HG02870 (cell line): ENCODE data around the gene BABAM2.

ENCODE experiments used
- ATAC-seq: cut with Tn5 transposase; IDR thresholded peaks from one replicate; pipeline ENCODE4 v1.9.1; 2021; ENCODE audit warnings: mild to moderate bottlenecking, moderate library complexity; ENCODE audit not compliant: unreplicated experiment

Gene BABAM2

GRCh38 chr2:28055325-28055970 lies 164.9 kb downstream of the BABAM2 start:
- no peak for ATAC-seq

DNA sequence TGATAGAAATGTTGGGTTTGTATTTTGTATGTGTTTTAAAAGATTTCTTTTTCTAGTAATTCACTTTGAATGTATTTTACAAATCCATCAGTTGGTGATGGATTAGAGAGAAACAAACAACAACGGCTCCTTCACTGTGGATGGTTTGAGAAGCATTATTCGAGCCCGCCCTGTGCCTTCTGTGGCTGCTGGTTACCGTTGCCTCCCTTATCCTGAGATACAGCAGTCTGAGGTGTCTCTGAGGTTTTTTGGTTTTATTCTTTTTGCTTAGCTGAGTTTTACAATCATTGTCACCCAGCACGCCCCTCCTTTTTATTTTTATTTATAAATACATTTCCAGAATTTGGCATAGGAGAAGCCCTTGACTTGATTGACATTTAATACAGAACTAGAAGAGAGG lies 168.3 kb downstream of the BABAM2 start:
- no peak for ATAC-seq

GRCh38 chr2:28062867-28063266 lies 172.3 kb downstream of the BABAM2 start:
- ATAC-seq, result no peak

DNA sequence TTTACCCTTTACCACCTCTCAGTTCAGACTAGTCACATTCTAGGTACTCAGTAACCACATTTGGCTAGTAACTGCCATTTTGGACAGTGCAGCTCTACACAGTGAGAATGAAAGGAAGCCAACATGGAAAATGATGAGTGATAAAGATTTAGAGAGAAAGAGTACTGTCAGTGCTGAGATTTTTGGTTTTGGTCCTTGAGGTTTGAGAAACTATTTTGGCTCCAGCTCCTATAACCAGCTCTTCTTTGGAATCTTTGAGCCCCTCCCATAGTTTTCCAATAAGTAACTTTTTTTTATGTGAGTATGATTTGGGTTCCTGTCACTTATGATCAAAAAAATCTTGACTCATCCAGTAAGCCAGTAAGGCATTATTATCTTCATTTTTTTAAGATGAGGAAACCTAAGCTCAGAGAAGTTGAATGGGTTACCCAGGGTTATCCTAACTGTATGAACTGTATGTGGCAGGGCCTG lies 173.0 kb downstream of the BABAM2 start:
- no peak for ATAC-seq

DNA sequence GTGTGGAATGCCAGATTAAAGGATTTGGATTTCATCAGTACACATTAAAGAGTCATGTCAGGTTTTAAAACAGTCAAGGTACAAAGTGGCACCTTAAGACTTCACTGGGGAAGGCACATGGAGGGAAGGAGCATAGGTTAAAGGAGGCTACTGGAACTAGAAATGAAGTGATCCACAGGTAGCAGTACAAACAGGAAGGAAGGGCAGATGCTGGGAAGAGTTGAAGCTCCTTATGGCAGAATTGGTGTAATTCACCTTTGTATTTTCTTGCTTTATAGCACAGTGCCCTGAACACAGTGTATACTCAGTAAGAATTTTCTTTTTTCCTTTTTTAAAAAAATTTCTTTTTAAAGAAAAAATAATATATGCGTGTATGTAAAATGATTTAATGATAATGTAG lies 177.1 kb downstream of the BABAM2 start:
- no peak for ATAC-seq

DNA sequence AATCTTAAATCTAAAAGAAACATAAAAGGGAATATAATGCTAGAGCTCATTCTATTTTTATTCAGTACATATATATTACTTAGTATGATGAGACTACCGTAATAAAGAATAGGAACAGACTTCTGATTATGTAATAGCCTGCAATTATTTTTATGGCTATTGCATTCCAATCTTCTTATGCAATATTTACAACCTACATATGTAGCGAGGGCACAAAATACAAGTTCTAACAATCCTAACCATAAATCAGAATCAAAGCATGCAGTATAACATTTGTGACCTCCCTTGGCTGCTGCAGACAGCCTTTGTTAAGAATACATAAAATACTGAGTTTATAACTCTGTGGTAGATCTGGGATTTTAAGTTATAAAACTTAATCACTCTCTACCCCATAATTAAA lies 177.6 kb downstream of the BABAM2 start:
- no peak for ATAC-seq

- ATAC-seq, result no peak
Measured at GRCh38 chr2:28068527-28068926, 178.0 kb downstream of the BABAM2 start.

DNA sequence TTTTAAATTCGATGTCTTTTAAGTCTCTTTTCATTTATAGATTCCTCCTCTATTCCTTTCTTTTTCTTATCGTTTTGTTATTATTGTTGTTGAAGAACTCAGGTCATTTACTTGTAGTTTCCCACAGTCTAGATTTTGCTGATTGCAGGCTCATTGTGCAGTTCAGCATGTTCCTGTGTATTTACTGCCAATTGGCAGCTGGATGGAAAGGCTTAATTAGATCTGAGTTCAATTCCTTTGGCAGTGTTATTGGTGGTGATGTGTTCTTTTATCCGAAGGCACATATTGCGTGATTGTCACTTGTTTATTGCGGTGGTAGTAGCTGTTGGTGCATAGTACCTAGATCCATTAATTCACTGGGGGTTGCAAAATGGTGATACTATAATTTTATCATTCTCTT lies 180.7 kb downstream of the BABAM2 start:
- no peak for ATAC-seq

DNA sequence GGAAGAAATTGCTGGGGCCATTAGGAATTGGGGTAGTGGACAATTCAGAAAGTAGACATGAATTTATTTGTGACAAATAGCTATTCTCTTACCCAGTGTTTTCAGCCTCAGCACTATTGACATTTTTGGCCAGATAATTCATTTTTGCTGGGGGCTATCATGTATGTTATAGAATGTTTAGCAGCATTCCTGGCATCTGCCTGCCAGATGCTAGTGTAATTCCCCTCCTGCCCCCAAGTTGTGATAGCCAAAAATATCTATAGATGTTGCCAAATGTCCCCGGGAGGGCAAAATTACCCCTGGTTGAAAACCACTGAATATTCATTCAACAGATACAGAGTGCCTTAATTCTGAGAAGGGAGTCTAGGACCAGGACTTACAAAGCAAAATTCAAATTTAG lies 183.6 kb downstream of the BABAM2 start:
- no peak for ATAC-seq

DNA sequence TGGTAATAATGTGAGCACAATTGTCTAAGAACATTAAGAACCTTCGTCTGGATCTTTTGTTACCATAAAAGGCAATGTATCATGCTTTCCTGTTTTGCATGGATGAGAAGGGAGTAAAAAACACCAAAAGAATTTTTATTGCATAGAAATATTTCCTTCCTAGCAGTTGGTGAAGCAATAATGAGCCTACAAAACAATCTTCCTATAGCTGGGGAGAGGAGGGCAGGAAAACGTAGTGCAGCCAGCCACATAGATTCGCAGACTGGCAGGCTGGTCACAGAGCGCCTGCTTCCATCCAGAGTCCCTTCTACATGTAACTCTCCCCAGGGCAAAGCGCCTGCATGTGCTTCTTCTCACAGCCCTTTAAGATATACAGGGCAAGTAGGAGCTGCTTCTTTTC lies 190.4 kb downstream of the BABAM2 start:
- ATAC-seq, result no peak

DNA sequence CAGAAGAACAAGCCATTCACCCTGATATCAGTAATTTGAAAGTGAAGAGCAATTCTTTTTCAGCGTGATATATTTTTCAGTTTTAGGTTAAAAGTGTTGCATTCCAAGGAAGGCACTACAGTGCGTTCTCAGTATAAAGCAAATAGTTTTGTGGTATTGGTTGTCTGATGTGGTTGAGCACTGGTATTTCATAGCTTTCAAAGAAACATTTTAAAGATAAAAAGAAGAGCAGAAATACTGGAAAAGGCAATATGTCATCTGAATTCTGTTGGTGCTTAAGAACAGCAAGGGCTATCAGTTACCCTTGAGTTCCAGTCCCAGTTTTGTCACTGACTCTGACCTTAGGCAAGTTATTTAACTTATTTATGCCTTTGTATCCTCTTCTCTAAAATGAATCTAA lies 191.6 kb downstream of the BABAM2 start:
- ATAC-seq, result no peak

DNA sequence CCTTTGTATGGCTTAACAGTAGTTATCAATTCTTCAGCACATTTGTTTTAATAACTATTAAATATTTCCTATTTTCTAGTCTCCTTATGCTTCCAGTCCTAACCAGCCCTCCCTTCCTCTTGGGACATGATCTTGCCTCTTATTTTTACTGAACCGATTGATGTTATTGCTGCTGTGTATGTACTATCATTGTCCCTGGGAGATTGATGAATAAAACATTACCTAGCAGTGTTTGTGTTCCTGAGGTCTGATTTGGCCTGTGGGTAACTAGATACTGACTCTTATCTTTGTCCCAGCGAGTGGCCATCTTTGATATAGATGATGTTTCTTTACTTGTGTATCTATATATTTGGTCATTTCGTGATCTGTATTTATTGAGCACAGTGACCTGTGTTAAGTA lies 192.9 kb downstream of the BABAM2 start:
- ATAC-seq, result no peak

DNA sequence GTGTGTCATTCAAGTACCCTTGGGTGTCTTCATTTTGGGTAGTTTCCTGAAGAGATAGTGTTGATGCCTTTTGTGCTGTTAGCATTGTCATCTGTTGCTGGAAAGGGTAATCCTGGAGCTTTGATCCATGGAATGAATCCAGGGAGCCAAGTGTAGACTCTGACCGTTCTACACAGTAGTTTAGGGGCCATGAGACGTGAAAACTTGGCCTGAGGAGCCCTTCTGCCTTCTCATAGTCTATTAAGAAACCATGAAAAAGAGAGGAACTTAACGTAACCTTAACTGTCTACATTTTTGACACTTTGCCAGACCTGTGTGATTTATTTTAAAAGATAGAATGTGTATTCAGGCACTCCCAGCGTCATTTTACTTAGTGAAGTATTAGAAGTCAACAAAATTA lies 194.0 kb downstream of the BABAM2 start:
- ATAC-seq, result no peak

GRCh38 chr2:28085201-28085600 lies 194.7 kb downstream of the BABAM2 start:
- ATAC-seq, result no peak

GRCh38 chr2:28086611-28087010 lies 196.1 kb downstream of the BABAM2 start:
- no peak for ATAC-seq

- ATAC-seq, result no peak
Measured at GRCh38 chr2:28088970-28089369, 198.4 kb downstream of the BABAM2 start.

GRCh38 chr2:28089486-28089885 lies 199.0 kb downstream of the BABAM2 start:
- ATAC-seq, result no peak

DNA sequence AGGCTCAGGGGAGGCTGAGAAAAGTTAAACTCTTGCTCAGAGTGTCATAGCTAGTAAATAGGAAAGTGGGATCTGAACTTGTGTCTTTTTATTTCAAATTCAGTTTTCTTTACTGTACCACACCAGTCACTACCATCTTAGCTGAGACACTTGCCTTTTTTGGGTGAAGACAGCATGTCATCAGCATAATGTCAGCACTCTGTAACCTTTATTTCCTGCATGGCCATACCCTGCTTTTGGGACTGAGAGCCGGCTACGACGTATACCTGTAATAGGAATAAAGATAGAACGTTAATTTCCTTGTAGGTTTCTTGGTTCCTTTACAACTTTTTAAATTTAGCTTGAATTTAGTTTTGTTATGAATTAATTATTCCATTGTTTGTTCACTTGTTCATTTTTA lies 202.8 kb downstream of the BABAM2 start:
- ATAC-seq, result no peak

- no peak for ATAC-seq
Measured at GRCh38 chr2:28093768-28094167, 203.2 kb downstream of the BABAM2 start.

- no peak for ATAC-seq
Measured at GRCh38 chr2:28094739-28095138, 204.2 kb downstream of the BABAM2 start.

DNA sequence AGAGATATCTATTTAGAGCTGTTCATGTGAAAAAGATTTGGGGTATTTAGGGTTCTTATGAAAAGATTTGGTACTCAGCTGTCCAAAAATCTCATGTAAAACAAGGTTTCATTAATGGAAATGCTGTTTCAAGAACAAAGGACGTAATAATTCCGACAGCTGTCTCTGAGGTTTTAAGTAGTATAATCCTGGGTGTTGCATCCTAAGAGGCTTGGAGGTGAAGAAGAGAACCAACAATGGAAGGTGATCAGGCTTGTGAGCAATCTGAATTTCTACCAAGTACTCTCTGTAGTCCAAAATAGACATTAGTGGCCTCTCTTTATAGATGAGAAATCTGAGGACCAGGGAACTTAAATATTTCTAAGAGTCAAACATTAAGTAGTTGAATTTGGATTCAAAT lies 205.1 kb downstream of the BABAM2 start:
- ATAC-seq, result no peak

GRCh38 chr2:28096421-28096820 lies 205.9 kb downstream of the BABAM2 start:
- ATAC-seq, result no peak

GRCh38 chr2:28098501-28099225 lies 208.1 kb downstream of the BABAM2 start:
- no peak for ATAC-seq
